Keratinocyte (primary cell): Measurements from ENCODE around the gene FBXO3.

Experiments
- CTCF ChIP-seq, 3 experiments: IDR thresholded peaks in 1 of 3; conservative IDR thresholded peaks in 1 of 3; optimal IDR thresholded peaks in 1 of 3; 2 replicates in 2 of 3; 3 replicates in 1 of 3; pipeline versions ENCODE3 to v1.5.1; 2011; ENCODE audit warnings: low read length in 3 of 3, mild to moderate bottlenecking in 3 of 3, moderate library complexity in 2 of 3, control low read depth in 1 of 3, inconsistent platforms in 1 of 3; ENCODE audit not compliant: insufficient read depth in 2 of 3; ENCODE audit errors: extremely low read depth in 1 of 3
- EZH2 ChIP-seq: IDR thresholded peaks from one replicate; pipeline ENCODE4 v1.6.1; 2012; ENCODE audit warnings: inconsistent platforms, mild to moderate bottlenecking, low read length, moderate library complexity

DNA sequence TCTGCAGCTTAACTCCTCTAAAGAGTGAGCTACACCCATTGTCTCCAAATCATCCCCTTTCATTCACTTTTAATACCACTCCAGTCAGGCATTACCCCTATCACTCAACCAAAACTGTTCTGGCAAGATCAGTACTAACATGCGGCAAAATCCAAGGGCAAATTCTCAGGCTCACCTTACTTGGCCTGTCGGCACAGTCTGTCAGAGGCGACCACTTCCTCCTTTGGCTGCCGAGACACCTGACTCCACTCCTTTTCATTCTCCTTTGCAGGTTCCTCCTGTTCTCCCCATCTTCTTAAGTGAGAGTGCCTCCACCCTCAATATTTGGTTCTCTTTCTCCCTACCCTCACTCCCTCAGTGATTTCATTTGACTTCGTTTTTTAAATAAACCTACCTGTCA is 77.9 kb downstream of the FBXO3 start:
- TF ChIP-seq CTCF (optimal IDR thresholded peaks at IDR 0.05 in 1 of 3, IDR thresholded peaks at IDR 0.05 in 1 of 3, conservative IDR thresholded peaks at IDR 0.05 in 1 of 3; ENCODE audit: extremely low read depth in 1 of 3, insufficient read depth in 2 of 3, low read length in 3 of 3) (no peak), EZH2 (no peak)
